Mesendoderm (in vitro differentiated cells): ENCODE data around the gene TACC3.

Source experiments
- DNase-seq: peaks from one replicate; pipeline ENCODE4 v3.0.0; 2013
- H2AK5ac ChIP-seq: 2 replicates; pipeline ENCODE4 v1.6.1; 2013; ENCODE audit warnings: low read length, inconsistent platforms
- H2BK120ac ChIP-seq: 2 replicates; pipeline ENCODE4 v1.6.1; 2013; ENCODE audit warnings: low read depth, mild to moderate bottlenecking, low read length, moderate library complexity, mixed read lengths
- H2BK15ac ChIP-seq: replicated peaks from 2 replicates; pipeline ENCODE4 v1.6.1; 2013; ENCODE audit warnings: low read depth, mild to moderate bottlenecking, moderate library complexity
- H2BK5ac ChIP-seq: 2 replicates; pipeline ENCODE4 v1.6.1; 2013; ENCODE audit warnings: low read length, inconsistent platforms
- H3K18ac ChIP-seq: 2 replicates; pipeline ENCODE4 v1.6.1; 2013; ENCODE audit warnings: mild to moderate bottlenecking, low read length, mixed read lengths
- H3K23ac ChIP-seq: one replicate; pipeline ENCODE4 v1.6.1; 2013; ENCODE audit warnings: low read length
- H3K27ac ChIP-seq: 2 replicates; pipeline ENCODE4 v1.5.1; 2013; ENCODE audit warnings: low read depth, mild to moderate bottlenecking, inconsistent platforms, low read length, moderate library complexity
- H3K27me3 ChIP-seq: 2 replicates; pipeline ENCODE4 v1.6.1; 2013; ENCODE audit warnings: low read length, control low read depth, mild to moderate bottlenecking, inconsistent platforms; ENCODE audit not compliant: insufficient read depth, poor library complexity
- H3K36me3 ChIP-seq: 2 replicates; pipeline ENCODE4 v1.6.1; 2013; ENCODE audit warnings: low read length, inconsistent platforms; ENCODE audit not compliant: control insufficient read depth, insufficient read depth
- H3K4ac ChIP-seq: one replicate; pipeline ENCODE4 v1.6.1; 2013; ENCODE audit warnings: low read depth, mild to moderate bottlenecking, low read length, moderate library complexity
- H3K4me1 ChIP-seq: 2 replicates; pipeline ENCODE4 v1.6.1; 2013; ENCODE audit warnings: low read depth, low read length, inconsistent platforms; ENCODE audit not compliant: control insufficient read depth
- H3K4me2 ChIP-seq: 2 replicates; pipeline ENCODE4 v1.6.1; 2013; ENCODE audit warnings: low read length
- H3K4me3 ChIP-seq: 2 replicates; pipeline ENCODE4 v1.5.1; 2013; ENCODE audit warnings: mild to moderate bottlenecking, low read length
- H3K56ac ChIP-seq: one replicate; pipeline ENCODE4 v1.6.1; 2013; ENCODE audit warnings: low read length
- H3K79me1 ChIP-seq: 2 replicates; pipeline ENCODE4 v1.6.1; 2013; ENCODE audit warnings: low read length, inconsistent platforms
- H3K79me2 ChIP-seq: 2 replicates; pipeline ENCODE4 v1.6.1; 2013; ENCODE audit warnings: mild to moderate bottlenecking, low read length; ENCODE audit not compliant: control insufficient read depth, insufficient read depth
- H3K9ac ChIP-seq: 2 replicates; pipeline ENCODE4 v1.6.1; 2013; ENCODE audit warnings: low read length, inconsistent platforms
- H4K5ac ChIP-seq: one replicate; pipeline ENCODE4 v1.6.1; 2013; ENCODE audit warnings: low read length
- H4K8ac ChIP-seq: one replicate; pipeline ENCODE4 v1.6.1; 2013; ENCODE audit warnings: low read depth, mild to moderate bottlenecking, control low read depth, low read length, moderate library complexity
- WGBS: extraction: QIAGEN DNeasy Blood & Tissue Kit; methylation state at CpG from one replicate; pipeline ENCODE4 v1.1.7; 2013; ENCODE audit warnings: low lambda C conversion rate, missing lambda C conversion rate; ENCODE audit not compliant: insufficient coverage; ENCODE audit errors: extremely low coverage; 5-methylcytosine and 5-hydroxymethylcytosine counted together

Gene TACC3

DNA sequence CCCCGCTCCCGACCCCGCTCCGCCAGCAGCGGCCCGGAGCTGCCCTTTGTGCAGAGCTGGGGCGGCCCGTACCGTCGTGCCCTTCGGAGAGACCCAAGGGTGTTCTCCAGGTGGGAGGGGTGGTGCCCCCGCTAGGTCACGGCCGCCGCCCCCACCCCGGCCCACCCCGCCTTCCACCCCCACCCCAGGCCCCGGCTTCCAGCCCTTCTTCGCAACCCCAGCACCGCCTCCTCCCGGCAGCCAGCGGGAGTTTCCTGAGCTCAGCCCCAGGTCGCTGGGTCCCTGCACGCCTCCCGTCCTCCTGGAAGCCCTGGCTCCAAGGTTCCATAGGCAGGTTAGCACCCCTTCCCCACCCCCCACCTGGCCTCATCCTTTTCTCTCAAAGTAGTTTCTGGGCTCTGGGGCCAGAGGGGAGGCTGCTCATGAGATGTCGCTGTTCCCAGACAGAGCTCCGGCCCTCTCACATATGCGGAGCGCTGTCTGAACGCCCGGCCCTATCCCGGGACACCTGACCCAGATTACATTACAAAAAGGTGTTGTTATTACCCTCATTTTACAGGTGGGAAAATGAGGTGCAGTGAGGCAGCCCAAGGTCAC lies 46.5 kb downstream of the TACC3 start:
- Histone ChIP-seq H2BK5ac (no peak overlapping the region), H3K4ac (peak overlapping the region; percentile 71), H3K27me3 (no peaks in the 10 kb centered on the region), H3K23ac (no peak overlapping the region), H3K27ac (no peak overlapping the region), H3K79me1 (no peaks in the 10 kb centered on the region), H3K79me2 (no peaks in the 10 kb centered on the region), H3K36me3 (no peaks in the 10 kb centered on the region), H4K5ac (no peak overlapping the region), H2BK120ac (peak overlapping the region; percentile 17), H3K4me3 (no peak overlapping the region), H3K4me1 (no peaks in the 10 kb centered on the region), H2AK5ac (no peak overlapping the region), H2BK15ac (no peak overlapping the region), H4K8ac (peak overlapping the region; percentile 30), H3K56ac (peak overlapping the region; percentile 73), H3K18ac (peak overlapping the region; percentile 76), H3K4me2 (peak overlapping the region; percentile 6), H3K9ac (peak overlapping the region; percentile 11)
- WGBS, result no CpG with 5 or more reads among the region's 32 CpGs
- DNase-seq, result peak; percentile 80

GRCh38 chr4:1768367-1769034 lies 47.2 kb downstream of the TACC3 start:
- H2BK120ac ChIP-seq, result no peak overlapping the region
- H3K36me3 ChIP-seq, result no peaks in the 10 kb centered on the region
- no peak overlapping the region for H3K4me2 ChIP-seq
- no peak overlapping the region for H4K8ac ChIP-seq
- no peaks in the 10 kb centered on the region for H3K79me2 ChIP-seq
- H3K27ac ChIP-seq, result no peak overlapping the region
- no peak overlapping the region for H3K4me3 ChIP-seq
- H3K27me3 ChIP-seq, result no peaks in the 10 kb centered on the region
- no peak overlapping the region for H2AK5ac ChIP-seq
- no peak overlapping the region for H3K9ac ChIP-seq
- no peak overlapping the region for H2BK15ac ChIP-seq
- no peaks in the 10 kb centered on the region for H3K4me1 ChIP-seq
- no peak overlapping the region for H4K5ac ChIP-seq
- H3K23ac ChIP-seq, result no peak overlapping the region
- no peak overlapping the region for H3K18ac ChIP-seq
- no peak overlapping the region for H2BK5ac ChIP-seq
- WGBS, result no CpG with 5 or more reads among the region's 23 CpGs
- no peak for DNase-seq
- no peaks in the 10 kb centered on the region for H3K79me1 ChIP-seq
- no peak overlapping the region for H3K4ac ChIP-seq
- peak overlapping the region; percentile 30 for H3K56ac ChIP-seq

- H2BK15ac ChIP-seq, result no peak overlapping the region
- H3K79me2 ChIP-seq, result no peaks in the 10 kb centered on the region
- H3K27ac ChIP-seq, result no peak overlapping the region
- no peaks in the 10 kb centered on the region for H3K27me3 ChIP-seq
- H3K56ac ChIP-seq, result no peak overlapping the region
- no peak overlapping the region for H3K23ac ChIP-seq
- H3K4me1 ChIP-seq, result no peaks in the 10 kb centered on the region
- WGBS, result no CpG with 5 or more reads among the region's 6 CpGs
- H2BK5ac ChIP-seq, result no peak overlapping the region
- no peak overlapping the region for H3K4me2 ChIP-seq
- H3K36me3 ChIP-seq, result no peaks in the 10 kb centered on the region
- no peak for DNase-seq
- H4K5ac ChIP-seq, result no peak overlapping the region
- H2BK120ac ChIP-seq, result no peak overlapping the region
- H3K79me1 ChIP-seq, result no peaks in the 10 kb centered on the region
- no peak overlapping the region for H3K4me3 ChIP-seq
- no peak overlapping the region for H3K4ac ChIP-seq
- H3K18ac ChIP-seq, result no peak overlapping the region
- H4K8ac ChIP-seq, result no peak overlapping the region
- no peak overlapping the region for H3K9ac ChIP-seq
- H2AK5ac ChIP-seq, result no peak overlapping the region
Observed at GRCh38 chr4:1769692-1770091, 48.4 kb downstream of the TACC3 start.

GRCh38 chr4:1770245-1770644 lies 48.9 kb downstream of the TACC3 start:
- no peaks in the 10 kb centered on the region for H3K27me3 ChIP-seq
- WGBS, result no CpG with 5 or more reads among the region's 33 CpGs
- no peak overlapping the region for H3K4me3 ChIP-seq
- no peak overlapping the region for H3K18ac ChIP-seq
- H2BK5ac ChIP-seq, result no peak overlapping the region
- H3K4ac ChIP-seq, result no peak overlapping the region
- H3K79me1 ChIP-seq, result no peaks in the 10 kb centered on the region
- no peak overlapping the region for H2BK120ac ChIP-seq
- H3K79me2 ChIP-seq, result no peaks in the 10 kb centered on the region
- no peak overlapping the region for H3K27ac ChIP-seq
- H3K9ac ChIP-seq, result no peak overlapping the region
- H3K23ac ChIP-seq, result no peak overlapping the region
- no peaks in the 10 kb centered on the region for H3K36me3 ChIP-seq
- H4K8ac ChIP-seq, result no peak overlapping the region
- no peak overlapping the region for H2AK5ac ChIP-seq
- no peak overlapping the region for H2BK15ac ChIP-seq
- DNase-seq, result no peak
- no peak overlapping the region for H3K56ac ChIP-seq
- no peak overlapping the region for H4K5ac ChIP-seq
- H3K4me2 ChIP-seq, result no peak overlapping the region
- H3K4me1 ChIP-seq, result no peaks in the 10 kb centered on the region

DNA sequence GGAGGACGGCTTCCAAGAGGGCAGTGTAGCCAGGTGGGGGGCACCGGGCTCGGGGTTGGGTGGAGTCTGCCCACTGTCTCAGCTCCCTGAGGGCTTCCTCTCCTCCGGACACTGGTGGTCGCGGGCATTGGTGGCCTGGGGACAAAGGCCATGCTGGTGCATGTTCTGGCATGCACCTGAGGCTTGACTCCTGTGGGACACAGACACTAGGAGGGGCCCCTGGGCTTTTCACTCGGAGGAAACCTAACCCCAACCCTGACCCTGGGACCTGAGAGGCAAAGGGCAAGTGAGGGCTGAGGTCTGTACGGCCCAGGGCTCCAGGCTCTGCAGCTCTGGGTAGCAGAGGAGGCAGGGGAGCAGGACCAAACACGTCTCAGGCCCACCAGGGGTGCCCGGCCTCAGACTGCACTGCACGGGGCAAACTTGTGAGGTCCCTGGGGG lies 49.5 kb downstream of the TACC3 start:
- H3K4ac ChIP-seq, result no peak overlapping the region
- no peaks in the 10 kb centered on the region for H3K4me1 ChIP-seq
- no peak overlapping the region for H3K27ac ChIP-seq
- H3K27me3 ChIP-seq, result no peaks in the 10 kb centered on the region
- no peak overlapping the region for H3K56ac ChIP-seq
- WGBS, result no CpG with 5 or more reads among the region's 11 CpGs
- no peaks in the 10 kb centered on the region for H3K79me2 ChIP-seq
- H2BK120ac ChIP-seq, result no peak overlapping the region
- DNase-seq, result no peak
- H2BK15ac ChIP-seq, result no peak overlapping the region
- H4K8ac ChIP-seq, result no peak overlapping the region
- H2BK5ac ChIP-seq, result no peak overlapping the region
- no peak overlapping the region for H3K18ac ChIP-seq
- no peak overlapping the region for H3K4me3 ChIP-seq
- no peak overlapping the region for H3K9ac ChIP-seq
- no peak overlapping the region for H2AK5ac ChIP-seq
- H4K5ac ChIP-seq, result no peak overlapping the region
- H3K4me2 ChIP-seq, result no peak overlapping the region
- no peaks in the 10 kb centered on the region for H3K36me3 ChIP-seq
- no peak overlapping the region for H3K23ac ChIP-seq
- H3K79me1 ChIP-seq, result no peaks in the 10 kb centered on the region
